ENCODE measurements around the gene EMC10. TPM values are rescaled to one million over a fixed set of nuclear protein-coding genes. Genes with fewer than 3 reads are reported as not detected.

Gene EMC10
- total and polyA plus RNA-seq, 2 donors (not counting 3 experiments of a cell fraction or from before 2014, with no cell fraction given) = 106 to 111 TPM

GRCh38 chr19:50482271-50482855 is 6.1 kb downstream of the EMC10 start:
- TF ChIP-seq MYC (IDR thresholded peaks at IDR 0.05; ENCODE audit: low read depth, low read length) = no peak
- TF ChIP-seq POLR2A (IDR thresholded peaks at IDR 0.05; ENCODE audit: low read depth, low read length) = no peak
- TF ChIP-seq POLR2AphosphoS5 (IDR thresholded peaks at IDR 0.05; ENCODE audit: insufficient read depth, low read depth, low read length) = no peak
- no peak for TF ChIP-seq JUN (IDR thresholded peaks at IDR 0.05; ENCODE audit: borderline replicate concordance, insufficient read depth, insufficient read length, low read depth)
- TF ChIP-seq EZH2 (IDR thresholded peaks at IDR 0.05; ENCODE audit: borderline replicate concordance, low read depth, low read length, severe bottlenecking) = no peak
- TF ChIP-seq FOS (IDR thresholded peaks at IDR 0.05; ENCODE audit: borderline replicate concordance, insufficient read depth, low read length) = no peak
- TF ChIP-seq MAX (IDR thresholded peaks at IDR 0.05; ENCODE audit: insufficient read depth, insufficient read length) = no peak
- no peak for TF ChIP-seq CTCF (IDR thresholded peaks at IDR 0.05; ENCODE audit: extremely low read depth in 1 of 2, insufficient read depth in 1 of 2, low read depth in 1 of 2, low read length in 2 of 2)
- no peak for TF ChIP-seq GATA2 (IDR thresholded peaks at IDR 0.05; ENCODE audit: insufficient read depth, insufficient read length, low read depth, low read length)
- CTCF ChIA-PET = no interaction called here
- Histone ChIP-seq H3K9me3 (replicated peaks; ENCODE audit: control insufficient read depth, insufficient read depth, low read length) (no peaks in the 10 kb centered on the region), H3K27ac (ENCODE audit: insufficient read depth, low read depth, low read length) (no peak overlapping the region), H4K20me1 (replicated peaks; ENCODE audit: control insufficient read depth, extremely low read depth, insufficient read depth, low read length) (no peaks in the 10 kb centered on the region), H3K4me3 (replicated peaks in 1 of 3; ENCODE audit: insufficient read depth in 1 of 3, low read depth in 1 of 3, low read length in 3 of 3) (no peak overlapping the region), H3K9me1 (replicated peaks; ENCODE audit: control insufficient read depth, extremely low read depth, insufficient read depth, low read length) (no peaks in the 10 kb centered on the region), H3K9ac (replicated peaks; ENCODE audit: extremely low read depth, insufficient read depth, low read length) (no peak overlapping the region), H3K27me3 (ENCODE audit: control insufficient read depth in 2 of 2, insufficient read depth in 2 of 2, low read length in 2 of 2) (peaks cover 0 to 4% of the 10 kb centered on the region in 2 experiments), H3K79me2 (ENCODE audit: control insufficient read depth, insufficient read depth, low read length) (peaks cover 3% of the 10 kb centered on the region), H3K4me2 (ENCODE audit: insufficient read depth, low read length) (no peak overlapping the region), H2AFZ (ENCODE audit: low read depth, low read length) (no peak overlapping the region), H3K36me3 (ENCODE audit: control insufficient read depth in 2 of 2, extremely low read depth in 1 of 2, insufficient read depth in 2 of 2, low read length in 2 of 2) (peaks cover 0 to 32% of the 10 kb centered on the region in 2 experiments), H3K4me1 (ENCODE audit: control insufficient read depth, extremely low read depth, insufficient read depth, low read length) (peaks cover 3% of the 10 kb centered on the region)
- no peak for FAIRE-seq
- BruUV-seq (replicated peaks) = no TSS peak
- DNase-seq (ENCODE audit: low read depth, low spot score) = no peak
- dilution Hi-C loops (cut with MboI; ENCODE audit: extremely low pct_ligation_motif_present, low sequenced_read_pairs) = no loop called here
- POLR2A ChIA-PET = no interaction called here
- intact Hi-C loops (cut with micrococcal nuclease) = no loop called here
